Adrenal gland (tissue), 12 donors: ENCODE results near the gene CREB3L1. TPM values are rescaled to one million over a fixed set of nuclear protein-coding genes. Genes with fewer than 3 reads are reported as not detected.
A peak's percentile ranks its signal among the peaks of the same experiment; 100 is the strongest.

Experiments
- DNase-seq, 7 donors: peaks; one replicate each; pipeline ENCODE4 v3.0.0-alpha.2; 2019 to 2020
- H3K27ac ChIP-seq, 5 donors: fragments of 200-600 bp; sonication (generic) in 4 of 5; 1 replicate in 3 of 5; 2 replicates in 2 of 5; pipeline versions ENCODE4 v1.5.1 to v1.8.0; 2016 to 2020; ENCODE audit warnings: mild to moderate bottlenecking in 1 of 5
- H3K27me3 ChIP-seq: fragments of 200-600 bp; 2 replicates; pipeline ENCODE4 v1.8.0; 2021
- H3K36me3 ChIP-seq, 2 donors: fragments of 200-600 bp; replicated peaks in 1 of 2; 1 replicate in 1 of 2; 2 replicates in 1 of 2; pipeline versions ENCODE4 v1.5.1 to v1.8.0; 2018 to 2022
- H3K4me1 ChIP-seq, 2 donors: fragments of 200-600 bp; replicated peaks in 1 of 2; 1 replicate in 1 of 2; 2 replicates in 1 of 2; pipeline versions ENCODE4 v1.5.1 to v1.8.0; 2018 to 2021
- H3K4me3 ChIP-seq, 4 donors: fragments of 200-600 bp; sonication (generic) in 3 of 4; one replicate each; pipeline ENCODE4 v1.5.1; 2016 to 2018
- H3K9me3 ChIP-seq, 3 donors: fragments of 200-600 bp; sonication (generic) in 1 of 3; replicated peaks in 1 of 3; 1 replicate in 2 of 3; 2 replicates in 1 of 3; pipeline versions ENCODE4 v1.5.1 to v1.8.0; 2016 to 2021
- POLR2A ChIP-seq, 2 donors: fragments of 450-650 bp; IDR thresholded peaks; one replicate each; pipeline ENCODE4 v1.6.1; 2017; ENCODE audit warnings: antibody characterized with exemption in 2 of 2, mild to moderate bottlenecking in 2 of 2, moderate library complexity in 1 of 2
- WGBS, 4 donors: extraction: QIAGEN DNeasy Blood & Tissue Kit in 2 of 4; methylation state at CpG; one replicate each; pipeline versions ENCODE4 v1.1.5 to v1.1.7; 2013 to 2017; 5-methylcytosine and 5-hydroxymethylcytosine counted together
- intact Hi-C, 2 donors: fragments of 100-400 bp; cut with DNase I; formaldehyde crosslinking; loops; one replicate each; pipeline versions ENCODE4 v1.14.1 to v1.15.0; 2022 to 2023
- polyA plus RNA-seq, 3 donors: library from polyadenylated mRNA; stranded (reverse); fragments of 200-250 nt in 2 of 3; fragments of 350-450 nt in 1 of 3; fragmentation: Illumina TruSeq in 1 of 3; extraction: RNeasy Lipid Tissue Mini Kit (QIAGEN cat#74804) in 1 of 3; gene quantifications; one replicate each; pipeline ENCODE4 v1.2.3, GENCODE V29; 2013 to 2014
- total RNA-seq, 9 donors: library from RNA; depleted of rRNA in 4 of 9; stranded (reverse); fragments of >200 nt in 4 of 9; fragments of 120-200 nt in 1 of 9; fragmentation: NEBNext Ultra II Directional in 1 of 9; extraction: Animal tissue kit (Norgen Biotek cat#: 25700) in 1 of 9; gene quantifications; one replicate each; pipeline versions ENCODE4 v1.1.0 to v1.2.4, GENCODE V29; 2013 to 2023
- TF ChIP-seq, protein P1 (sequence below), 6 experiments: fragments of 450-650 bp in 4 of 6; fragments of 200-600 bp in 2 of 6; sonication (generic) in 1 of 6; IDR thresholded peaks; 1 replicate in 5 of 6; 2 replicates in 1 of 6; pipeline versions ENCODE4 v1.5.1 to v1.8.0; 2016 to 2021; ENCODE audit warnings: antibody characterized with exemption in 6 of 6, mild to moderate bottlenecking in 2 of 6, moderate library complexity in 1 of 6
- donor health status: healthy with polysubstance abuse.
- donor health status: Bipolar disorder and iron deficiency.
- donor health status: DM: yes; HTN: yes; CAD: no.
- donor health status: DM: no; HTN: no; CAD: no.
- donor health status: DM: no; HTN: no; CAD: no.
- donor health status: DM: yes; HTN: yes; CAD: no.

CREB3L1 gene
- total and polyA plus RNA-seq, 12 donors = 5.4 to 31.7 (median 26.2) TPM

DNA sequence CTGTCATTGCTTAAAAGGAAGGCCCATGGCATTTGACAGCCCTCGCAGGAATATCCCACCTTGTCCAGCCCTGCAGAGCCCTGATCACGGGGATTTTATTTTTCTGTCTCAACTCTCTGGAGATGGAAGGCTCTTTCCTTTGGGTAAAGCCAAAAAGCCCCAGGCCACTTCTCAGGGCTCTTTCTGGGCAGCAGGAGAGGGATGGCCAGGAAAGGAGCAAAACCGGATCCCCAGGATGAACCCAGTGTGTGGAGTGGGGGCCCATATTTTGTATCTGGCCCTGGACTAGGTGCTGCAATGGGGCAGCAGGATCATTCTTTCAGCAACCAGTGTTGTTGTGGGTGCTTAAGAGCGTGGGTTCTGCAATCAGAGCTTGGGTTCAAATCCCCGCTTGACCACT is 11.0 kb downstream of the CREB3L1 start:
- Histone ChIP-seq H3K9me3 (no peaks in the 10 kb centered on the region), H3K4me3 (no peak overlapping the region), H3K4me1 (peaks cover 26 to 34% of the 10 kb centered on the region in 2 donors), H3K27me3 (no peaks in the 10 kb centered on the region), H3K27ac (no peak overlapping the region), H3K36me3 (no peaks in the 10 kb centered on the region)
- DNase-seq = no peak
- intact Hi-C loops = no loop called here
- TF ChIP-seq, protein P1, sequence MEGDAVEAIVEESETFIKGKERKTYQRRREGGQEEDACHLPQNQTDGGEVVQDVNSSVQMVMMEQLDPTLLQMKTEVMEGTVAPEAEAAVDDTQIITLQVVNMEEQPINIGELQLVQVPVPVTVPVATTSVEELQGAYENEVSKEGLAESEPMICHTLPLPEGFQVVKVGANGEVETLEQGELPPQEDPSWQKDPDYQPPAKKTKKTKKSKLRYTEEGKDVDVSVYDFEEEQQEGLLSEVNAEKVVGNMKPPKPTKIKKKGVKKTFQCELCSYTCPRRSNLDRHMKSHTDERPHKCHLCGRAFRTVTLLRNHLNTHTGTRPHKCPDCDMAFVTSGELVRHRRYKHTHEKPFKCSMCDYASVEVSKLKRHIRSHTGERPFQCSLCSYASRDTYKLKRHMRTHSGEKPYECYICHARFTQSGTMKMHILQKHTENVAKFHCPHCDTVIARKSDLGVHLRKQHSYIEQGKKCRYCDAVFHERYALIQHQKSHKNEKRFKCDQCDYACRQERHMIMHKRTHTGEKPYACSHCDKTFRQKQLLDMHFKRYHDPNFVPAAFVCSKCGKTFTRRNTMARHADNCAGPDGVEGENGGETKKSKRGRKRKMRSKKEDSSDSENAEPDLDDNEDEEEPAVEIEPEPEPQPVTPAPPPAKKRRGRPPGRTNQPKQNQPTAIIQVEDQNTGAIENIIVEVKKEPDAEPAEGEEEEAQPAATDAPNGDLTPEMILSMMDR (IDR thresholded peaks at IDR 0.05) = no peak
- no peak for TF ChIP-seq POLR2A (IDR thresholded peaks at IDR 0.05)
- WGBS, 4 donors = 94 to 96% (median 95%) methylated on average over 3 to 5 of the region's 5 CpGs

DNA sequence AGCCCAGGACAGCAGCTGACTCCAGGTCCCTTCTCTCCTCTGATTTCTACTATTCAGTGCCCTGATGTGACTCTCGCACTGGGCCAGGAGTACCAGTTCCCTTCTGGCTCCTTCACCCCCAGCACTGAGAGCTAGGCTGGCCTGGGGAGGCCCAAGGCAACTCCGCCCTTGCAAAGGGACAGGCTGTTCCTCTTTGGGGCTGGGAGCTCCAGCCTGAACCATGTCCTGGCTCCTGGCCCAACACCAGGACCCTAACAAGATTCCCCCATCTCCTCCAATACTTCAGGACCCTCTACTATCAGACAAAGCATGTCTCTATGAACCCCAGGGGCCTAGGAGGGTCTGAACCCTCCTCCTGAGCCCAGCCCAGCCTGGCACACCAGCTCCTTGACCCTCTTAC is 12.5 kb downstream of the CREB3L1 start:
- no peak overlapping the region for H3K4me3 ChIP-seq
- intact Hi-C loops = no loop called here
- H3K9me3 ChIP-seq = no peaks in the 10 kb centered on the region
- no peak for DNase-seq
- WGBS, 4 donors = 43 to 75% (median 63%) methylated on average over 1 to 2 of the region's 2 CpGs
- H3K36me3 ChIP-seq = no peaks in the 10 kb centered on the region
- H3K27ac ChIP-seq = peak overlapping the region in 4 of 5 donors; percentile 86 to 94 (median 89)
- H3K4me1 ChIP-seq = peaks cover 32 to 42% of the 10 kb centered on the region in 2 donors
- H3K27me3 ChIP-seq = no peaks in the 10 kb centered on the region
- no peak for TF ChIP-seq POLR2A (IDR thresholded peaks at IDR 0.05)
- TF ChIP-seq, protein P1 (IDR thresholded peaks at IDR 0.05) = no peak

DNA sequence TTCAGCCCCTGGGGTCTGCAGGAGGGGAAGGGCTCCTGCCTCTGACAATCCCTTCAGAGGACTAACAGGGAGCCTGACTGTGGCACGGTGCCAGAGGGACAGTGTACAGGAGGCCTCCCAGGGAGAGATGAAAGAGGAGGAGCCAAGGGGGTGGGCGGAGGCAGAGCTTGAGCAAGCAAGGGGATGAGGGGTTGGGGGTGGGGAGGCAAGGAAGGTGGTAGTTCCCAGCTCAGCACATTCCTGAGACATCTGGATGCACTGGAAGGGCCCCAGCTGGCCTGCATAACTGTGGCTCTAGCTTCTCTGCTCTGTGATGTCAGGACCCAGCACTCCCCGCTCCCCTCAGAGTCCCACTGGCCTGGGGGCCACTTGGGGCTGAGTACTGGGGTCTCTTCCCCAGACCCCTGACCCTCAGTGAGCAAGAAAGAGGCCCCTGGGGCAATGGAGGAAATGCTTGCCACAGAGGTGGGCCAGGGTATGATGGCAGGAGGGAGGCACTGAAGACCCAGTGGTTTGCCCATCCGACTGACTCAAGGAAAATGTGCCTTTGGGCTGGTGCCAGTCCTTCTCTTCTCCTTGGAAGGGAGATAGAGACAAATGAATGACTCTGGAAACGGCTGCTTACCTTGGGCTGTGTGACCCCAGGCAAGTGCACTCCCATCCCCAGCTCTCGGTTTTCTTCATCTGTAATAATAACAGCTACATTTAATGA is 13.3 kb downstream of the CREB3L1 start:
- Histone ChIP-seq H3K4me3 (no peak overlapping the region), H3K27me3 (no peaks in the 10 kb centered on the region), H3K4me1 (peaks cover 36 to 47% of the 10 kb centered on the region in 2 donors), H3K27ac (peak overlapping the region; percentile 55 to 94 (median 89)), H3K36me3 (no peaks in the 10 kb centered on the region), H3K9me3 (no peaks in the 10 kb centered on the region)
- 31 to 48% (median 36%) methylated on average over 5 to 6 of the region's 6 CpGs for WGBS, 4 donors
- TF ChIP-seq, protein P1 (IDR thresholded peaks at IDR 0.05) = no peak
- TF ChIP-seq POLR2A (IDR thresholded peaks at IDR 0.05) = no peak
- intact Hi-C loops = no loop called here
- peak; percentile 81 to 94 (median 87) for DNase-seq

DNA sequence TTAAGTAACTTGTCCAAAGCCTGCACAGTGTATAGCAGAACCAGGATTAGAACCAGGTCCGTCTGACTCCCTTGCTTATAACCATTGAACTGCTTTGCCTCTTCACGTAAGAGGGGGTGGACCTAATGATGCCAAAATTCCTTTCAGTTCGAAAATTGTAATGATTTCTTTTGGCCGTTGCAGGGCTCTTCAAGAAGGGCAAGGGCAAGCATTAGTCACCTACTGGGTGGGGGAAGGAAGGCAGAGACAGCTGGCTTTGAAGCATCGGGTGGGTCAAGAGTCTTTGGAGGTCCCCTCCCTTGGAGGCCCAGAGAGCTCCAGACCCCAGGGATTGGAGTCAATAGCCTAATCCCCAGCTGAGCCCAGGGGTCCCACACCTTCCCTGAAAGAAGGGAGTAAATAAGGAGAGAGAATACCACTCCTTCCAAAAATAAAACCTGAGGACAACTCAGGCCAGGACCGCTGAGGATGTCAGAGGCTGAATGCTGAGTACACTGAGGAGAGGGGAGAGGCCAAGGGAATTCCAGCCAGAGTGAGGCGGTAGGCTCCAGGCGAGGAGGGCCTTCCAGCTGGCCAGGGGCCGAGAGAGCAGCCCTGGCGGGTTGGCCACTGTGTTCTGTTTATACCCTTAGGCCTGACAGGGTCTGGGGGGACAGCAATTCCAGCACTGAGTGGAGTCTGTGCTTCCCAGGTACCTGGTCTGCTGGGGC is 14.1 kb downstream of the CREB3L1 start:
- intact Hi-C loops = no loop called here
- no peaks in the 10 kb centered on the region for H3K27me3 ChIP-seq
- peaks cover 44 to 56% of the 10 kb centered on the region in 2 donors for H3K4me1 ChIP-seq
- no peaks in the 10 kb centered on the region for H3K36me3 ChIP-seq
- WGBS, 4 donors = 24 to 28% (median 26%) methylated on average over 10 of the region's 10 CpGs
- H3K9me3 ChIP-seq = no peaks in the 10 kb centered on the region
- TF ChIP-seq, protein P1 (IDR thresholded peaks at IDR 0.05) = no peak
- TF ChIP-seq POLR2A (IDR thresholded peaks at IDR 0.05) = peak in 1 of 2 donors; percentile 37
- H3K27ac ChIP-seq = peak overlapping the region; percentile 55 to 94 (median 89)
- H3K4me3 ChIP-seq = peak overlapping the region in 1 of 4 donors; percentile 29
- DNase-seq = peak; percentile 59 to 84 (median 80)
